Middle frontal gyrus (tissue), 1 donor: ENCODE results near the gene TFRC.
"Not testable (repeated sequence)": the region's sequence is repeated elsewhere in the genome, so short reads cannot be mapped to it uniquely, and the experiment has no call there.

ENCODE experiments used
- DNase-seq: peaks from one replicate; pipeline ENCODE4 v3.0.0-alpha.2; 2015; ENCODE audit warnings: low spot score; ENCODE audit errors: extremely low spot score

The TFRC gene

DNA sequence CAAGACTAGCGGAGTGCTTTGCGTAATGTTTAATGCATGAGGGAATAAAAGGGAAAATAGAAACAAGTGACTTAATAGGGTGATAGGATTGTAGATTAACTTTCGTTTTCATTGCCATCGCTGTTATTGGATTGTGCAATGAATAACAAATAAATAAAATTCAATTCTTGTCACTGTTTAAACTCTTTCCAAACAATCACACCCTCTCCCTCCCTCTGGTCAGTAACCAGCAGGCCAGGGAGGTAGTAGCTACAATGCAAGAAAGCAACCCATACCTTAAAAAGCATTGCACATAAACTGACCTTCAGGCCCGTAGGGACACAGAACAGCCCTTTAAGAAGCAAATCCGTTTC, 705 bp upstream of the TFRC start:
- no peak for DNase-seq

DNA sequence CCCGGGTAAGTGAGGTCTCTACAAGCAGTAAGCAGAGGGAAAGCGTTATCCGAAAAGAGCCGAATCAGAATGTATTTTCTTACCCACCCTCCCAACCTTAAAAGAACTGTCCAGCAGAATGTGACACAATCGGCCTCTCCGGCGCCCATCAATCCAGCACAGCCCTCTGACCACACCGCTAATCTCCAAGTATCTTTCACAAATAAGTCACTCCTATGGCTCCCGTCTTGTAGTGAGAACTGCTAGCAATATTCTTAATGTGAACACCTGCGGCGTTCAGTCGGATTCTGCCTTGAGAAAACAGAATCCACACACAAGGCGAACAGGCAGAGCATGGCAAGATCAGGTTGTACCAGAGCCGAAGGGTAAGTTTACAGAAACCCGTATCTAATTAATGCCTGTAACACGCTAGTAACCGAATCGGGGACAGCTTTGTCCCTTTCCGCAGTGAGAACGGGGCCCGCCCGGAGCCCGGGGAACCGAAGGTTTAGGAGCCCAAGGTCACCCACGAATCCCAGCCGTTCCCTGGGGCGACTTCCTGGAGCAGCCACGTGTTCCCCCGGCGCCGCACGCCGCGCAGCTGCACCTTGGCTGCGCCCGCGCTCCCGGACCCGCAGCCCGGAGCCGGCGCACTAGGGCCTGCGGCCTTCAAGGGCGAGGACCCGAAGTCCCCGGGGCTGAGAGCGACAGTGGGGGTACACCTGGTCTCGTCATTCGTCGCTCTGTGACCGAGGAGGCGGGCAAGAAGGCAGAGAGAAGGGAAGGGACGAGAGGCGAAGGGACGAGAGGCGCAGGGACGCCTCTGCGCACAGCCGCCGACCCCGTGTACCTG, 672 bp downstream of the TFRC start:
- peak; percentile 56 for DNase-seq

DNA sequence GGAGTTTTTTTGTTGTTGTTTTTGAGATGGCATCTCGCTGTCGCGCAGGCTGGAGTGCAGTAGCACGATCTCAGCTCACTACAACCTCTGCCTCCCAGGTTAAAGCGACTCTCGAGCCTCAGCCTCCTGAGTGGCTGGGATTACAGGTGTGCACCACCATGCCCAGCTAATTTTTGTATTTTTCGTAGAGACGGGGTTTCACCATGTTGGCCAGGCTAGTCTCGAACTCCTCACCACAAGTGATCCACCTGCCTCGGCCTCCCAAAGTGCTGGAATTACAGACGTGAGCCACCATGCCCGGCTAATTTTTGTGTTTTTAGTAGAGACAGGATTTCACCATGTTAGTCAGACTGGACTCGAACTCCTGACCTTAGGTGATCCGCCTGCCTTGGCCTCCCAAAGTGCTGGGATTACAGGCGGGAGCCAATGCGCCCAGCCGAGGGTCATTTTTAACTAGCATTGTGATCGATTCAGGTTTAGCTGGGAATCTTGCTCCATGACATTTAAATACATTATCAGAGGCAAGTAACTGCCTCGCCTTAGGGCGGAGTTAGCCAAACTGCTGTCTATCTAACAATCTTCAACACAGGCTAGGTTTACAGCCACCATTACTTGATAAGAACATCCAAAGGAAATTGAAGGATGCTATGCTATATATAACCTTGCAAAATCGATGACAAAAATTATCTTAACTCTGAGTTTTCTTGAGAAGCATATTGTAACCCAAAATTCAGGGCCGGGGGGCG, 1.6 kb downstream of the TFRC start:
- not testable (repeated sequence) for DNase-seq

DNA sequence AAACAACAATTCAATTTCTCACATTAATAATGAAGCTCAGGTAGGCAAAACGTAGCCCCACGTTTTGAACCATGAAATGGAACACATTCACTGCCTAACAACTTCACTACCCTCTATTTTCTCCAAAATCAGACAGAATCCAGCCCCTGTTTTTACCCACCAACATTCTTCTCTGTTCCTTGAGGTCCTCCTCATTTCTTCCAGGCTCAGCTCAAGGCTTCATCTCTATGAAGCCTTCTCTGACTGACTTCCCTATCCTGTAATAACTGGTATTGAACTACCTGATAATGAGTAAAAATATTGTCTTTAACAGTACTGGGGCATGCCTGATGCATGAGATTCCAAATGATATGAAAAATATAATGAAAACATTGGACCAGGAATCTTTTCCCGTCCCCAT, 2.2 kb downstream of the TFRC start:
- no peak for DNase-seq

DNA sequence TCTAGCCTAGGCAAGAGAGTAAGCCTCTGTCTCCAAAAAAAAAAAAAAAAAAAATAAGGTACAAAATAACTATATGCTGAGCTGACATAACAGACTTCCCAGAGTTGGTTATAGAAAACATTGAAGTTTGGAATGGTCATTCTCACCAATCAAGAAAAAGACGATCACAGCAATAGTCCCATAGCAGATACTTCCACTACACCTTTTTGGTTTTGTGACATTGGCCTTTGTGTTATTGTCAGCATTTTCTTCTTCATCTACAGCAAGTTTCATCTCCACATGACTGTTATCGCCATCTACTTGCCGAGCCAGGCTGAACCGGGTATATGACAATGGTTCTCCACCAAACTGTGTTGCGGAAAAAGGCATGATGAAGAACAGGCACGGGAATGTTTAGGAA, 6.9 kb downstream of the TFRC start:
- no peak for DNase-seq

DNA sequence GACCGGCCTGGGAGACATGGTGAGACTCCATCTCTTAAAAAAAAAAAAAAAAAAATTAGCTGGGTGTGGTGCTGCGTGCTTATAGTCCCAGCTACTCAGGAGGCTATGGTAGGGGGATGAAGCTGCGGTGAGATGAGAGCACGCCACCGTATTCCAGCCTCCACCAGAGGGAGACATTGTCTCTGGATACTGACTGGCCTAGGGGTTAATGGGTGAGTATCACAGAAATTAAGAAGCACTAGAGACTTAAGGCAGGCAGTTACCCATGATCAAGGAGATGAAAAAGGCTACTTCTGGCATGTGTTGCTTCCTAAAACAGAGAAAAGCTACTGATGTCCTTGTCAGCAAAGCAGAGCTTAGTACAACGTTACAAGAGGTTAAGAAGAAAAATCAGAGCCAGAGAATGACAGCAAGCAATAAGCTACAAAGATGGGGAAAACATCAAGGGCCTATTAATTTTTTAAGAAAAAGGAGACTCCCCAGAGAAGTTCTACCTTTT, 8.6 kb downstream of the TFRC start:
- DNase-seq, result peak; percentile 13

DNA sequence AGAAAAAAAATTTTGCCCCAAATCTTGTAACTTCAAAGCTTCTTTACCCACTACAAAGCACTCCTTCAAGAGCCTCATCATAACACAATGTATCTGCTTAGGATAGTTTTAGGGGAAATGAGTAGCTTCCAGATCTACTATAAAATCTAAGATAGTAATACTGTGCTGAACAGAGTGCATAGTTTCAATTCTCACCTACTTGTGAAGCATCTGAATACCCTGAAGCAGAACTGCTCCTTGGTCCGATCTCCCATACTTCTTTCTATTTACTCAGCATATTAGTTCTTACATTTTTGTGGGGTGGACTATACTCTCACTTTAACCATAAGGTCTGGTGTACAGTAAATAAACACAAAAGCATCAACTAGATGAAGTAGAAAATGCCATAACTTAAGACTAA, 9.6 kb downstream of the TFRC start:
- no peak for DNase-seq

DNA sequence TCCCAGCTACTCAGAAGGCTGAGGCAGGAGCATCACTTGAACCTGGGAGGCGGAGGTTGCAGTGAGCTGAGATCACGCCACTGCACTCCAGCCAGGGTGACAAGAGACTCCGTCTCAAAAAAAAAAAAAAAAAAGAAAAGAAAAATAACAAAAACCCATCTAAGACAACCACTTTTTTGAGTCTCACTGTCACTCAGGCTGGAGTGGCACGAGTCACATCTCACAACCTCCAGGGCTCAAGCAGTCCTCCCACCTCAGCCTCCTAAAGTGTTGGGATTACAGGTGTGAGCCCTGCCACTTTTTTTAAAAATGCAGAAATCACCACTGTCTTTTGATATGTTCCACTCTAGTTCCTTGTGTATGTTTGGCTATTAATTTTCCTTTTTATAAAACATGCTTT, 13.1 kb downstream of the TFRC start:
- DNase-seq, result not testable (repeated sequence)

DNA sequence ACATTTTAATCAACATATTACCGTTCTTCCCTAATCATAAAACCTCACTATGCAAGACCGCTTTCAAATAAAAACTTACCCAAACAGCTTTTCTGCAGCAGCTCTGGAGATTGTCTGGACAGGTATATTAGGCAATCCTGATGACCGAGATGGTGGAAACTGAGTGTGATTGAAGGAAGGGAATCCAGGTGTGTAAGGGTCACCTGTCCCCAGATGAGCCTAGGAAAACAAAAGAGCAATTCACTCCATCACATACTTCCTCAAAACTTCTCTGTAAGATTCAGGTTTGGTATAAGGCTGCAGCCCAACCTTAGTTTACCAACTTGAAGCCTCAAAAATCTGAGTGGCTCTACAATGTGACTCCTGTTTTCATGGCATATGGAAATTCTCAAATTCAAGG, 14.5 kb downstream of the TFRC start:
- DNase-seq, result no peak

DNA sequence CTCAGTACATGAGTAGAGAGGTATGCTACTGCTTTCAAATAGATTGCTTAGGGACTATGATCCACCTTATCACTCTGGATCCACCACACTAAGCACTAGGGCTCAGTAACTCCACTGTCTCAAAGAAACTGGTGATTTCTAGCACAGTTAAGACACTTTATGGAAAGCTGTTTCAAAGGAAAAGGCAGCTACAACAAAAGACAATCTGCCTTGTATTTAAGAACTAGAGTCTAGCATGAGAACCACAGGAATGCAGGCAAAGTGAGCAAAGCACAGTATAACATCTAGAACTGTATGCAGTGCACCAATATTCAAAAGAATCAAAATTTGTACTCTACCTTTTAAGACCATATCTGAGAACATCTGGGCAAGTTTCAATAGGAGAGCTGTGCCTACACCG, 17.9 kb downstream of the TFRC start:
- no peak for DNase-seq

DNA sequence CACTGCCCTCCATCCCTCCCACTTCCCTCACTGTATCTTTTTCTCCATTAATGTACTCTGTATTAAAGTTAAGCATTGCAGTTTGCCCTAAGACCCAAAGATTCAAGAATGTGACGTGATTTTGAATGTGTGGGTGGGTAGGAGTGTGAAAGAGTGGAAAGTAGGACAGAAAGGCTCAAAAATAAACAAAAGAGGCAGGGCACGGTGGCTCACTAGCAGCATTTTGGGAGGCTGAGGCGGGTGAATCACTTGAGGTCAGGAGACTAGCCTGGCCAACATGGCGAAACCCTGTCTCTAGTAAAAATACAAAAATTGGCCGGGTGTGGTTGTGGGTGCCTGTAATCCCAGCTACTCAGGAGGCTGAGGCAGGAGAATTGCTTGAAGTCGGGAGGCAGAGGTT, 18.4 kb downstream of the TFRC start:
- no peak for DNase-seq

DNA sequence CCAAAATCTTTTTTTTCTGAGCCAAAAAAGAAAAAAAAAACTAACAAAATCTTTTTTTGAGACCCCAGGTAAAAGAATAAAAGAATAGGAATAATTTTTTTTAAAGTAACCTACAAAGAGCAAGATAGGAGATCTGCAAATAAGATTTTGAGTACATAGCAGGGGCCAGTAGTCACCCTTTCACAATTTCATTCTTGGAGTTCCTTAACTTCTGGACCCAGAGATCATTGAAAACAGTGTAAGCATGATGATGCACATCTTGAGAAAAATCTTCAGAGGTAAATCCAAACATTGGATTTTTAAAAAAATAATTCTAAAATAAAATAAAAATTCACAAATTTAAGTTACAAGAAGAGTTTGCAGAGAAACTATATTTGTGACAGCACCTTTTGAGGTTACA, 18.8 kb downstream of the TFRC start:
- DNase-seq, result no peak

DNA sequence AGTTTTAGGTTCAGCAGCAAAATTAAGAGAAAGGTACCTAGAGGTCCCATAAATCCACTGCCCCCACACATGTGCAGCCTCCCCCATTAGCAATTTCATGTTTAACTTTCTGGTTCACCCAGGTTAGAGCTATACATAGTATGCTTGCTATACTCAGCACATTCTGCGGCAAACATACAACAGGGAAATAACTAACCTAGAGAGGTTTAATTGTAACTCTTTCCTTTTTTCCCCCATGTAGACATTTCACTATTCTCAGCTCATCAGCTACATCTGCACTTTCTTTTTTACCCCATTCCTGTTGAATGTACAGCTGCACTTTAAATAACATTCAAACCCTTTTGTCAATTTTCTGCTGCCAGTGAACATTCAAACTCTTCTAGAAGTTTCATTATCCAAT, 21.1 kb downstream of the TFRC start:
- no peak for DNase-seq

DNA sequence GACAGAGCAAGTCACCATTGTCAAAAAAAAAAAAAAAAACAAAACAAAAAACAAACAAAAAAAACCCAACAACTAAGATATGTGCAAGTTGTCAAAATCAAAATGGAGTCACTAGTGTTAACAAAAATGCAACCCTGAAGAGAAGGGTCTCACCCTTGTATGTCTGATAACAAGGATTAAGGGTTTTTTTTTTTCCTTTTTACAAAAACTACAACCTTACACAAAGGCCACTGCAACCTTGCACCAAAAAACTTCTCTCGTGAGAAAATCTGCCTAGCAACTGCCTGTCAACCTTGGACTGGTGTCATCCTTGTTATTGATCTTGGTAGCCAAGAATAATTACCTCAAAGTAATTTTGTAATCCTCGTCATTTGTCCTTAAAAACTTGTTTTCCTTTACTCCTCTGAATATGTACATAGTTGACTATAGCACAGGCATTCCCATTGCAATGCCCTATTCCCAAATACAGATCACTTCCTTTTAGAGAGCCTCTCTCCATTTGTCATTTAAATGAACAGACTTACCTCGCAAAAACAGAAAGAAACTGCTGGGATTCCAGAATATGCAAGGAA, 24.0 kb downstream of the TFRC start:
- DNase-seq, result no peak

DNA sequence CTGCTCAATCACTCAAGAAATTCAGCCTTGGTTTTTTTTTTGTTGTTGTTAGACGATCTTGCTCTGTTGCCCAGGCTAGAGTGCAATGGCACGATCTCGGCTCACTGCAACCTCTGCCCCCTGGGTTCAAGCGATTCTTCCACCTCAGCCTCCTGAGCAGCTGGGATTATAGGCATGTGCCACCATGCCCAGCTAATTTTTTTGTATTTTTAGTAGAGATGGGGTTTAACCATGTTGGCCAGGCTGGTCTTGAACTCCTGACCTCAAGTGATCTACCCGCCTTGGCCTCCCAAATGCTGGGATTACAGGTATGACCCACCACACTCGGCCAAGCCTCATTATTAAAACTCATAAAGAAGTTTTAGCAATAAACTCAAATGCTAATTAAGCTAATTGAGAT, 25.5 kb downstream of the TFRC start:
- DNase-seq, result not testable (repeated sequence)

DNA sequence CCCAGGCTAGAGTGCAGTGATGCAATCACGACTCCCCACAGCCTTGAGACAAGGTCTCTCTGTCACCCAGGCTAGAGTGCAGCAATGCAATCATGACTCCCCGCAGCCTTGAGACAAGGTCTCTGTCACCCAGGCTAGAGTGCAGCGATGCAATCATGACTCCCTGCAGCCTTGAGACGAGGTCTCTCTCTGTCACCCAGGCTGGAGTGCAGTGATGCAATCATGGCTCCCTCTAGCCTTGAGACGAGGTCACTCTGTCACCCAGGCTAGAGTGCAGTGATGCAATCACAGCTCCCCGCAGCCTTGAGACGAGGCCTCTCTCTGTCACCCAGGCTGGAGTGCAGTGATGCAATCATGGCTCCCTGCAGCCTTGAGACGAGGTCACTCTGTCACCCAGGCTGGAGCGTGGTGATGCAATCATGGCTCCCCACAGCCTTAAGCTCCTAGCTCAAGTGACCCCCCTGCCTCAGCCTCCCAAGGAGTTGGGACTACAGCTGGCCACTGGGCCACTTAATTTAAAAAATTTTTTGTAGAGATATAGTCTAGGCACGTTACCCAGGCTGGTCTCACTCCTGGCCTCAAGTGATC, 26.1 kb downstream of the TFRC start:
- no peak for DNase-seq

DNA sequence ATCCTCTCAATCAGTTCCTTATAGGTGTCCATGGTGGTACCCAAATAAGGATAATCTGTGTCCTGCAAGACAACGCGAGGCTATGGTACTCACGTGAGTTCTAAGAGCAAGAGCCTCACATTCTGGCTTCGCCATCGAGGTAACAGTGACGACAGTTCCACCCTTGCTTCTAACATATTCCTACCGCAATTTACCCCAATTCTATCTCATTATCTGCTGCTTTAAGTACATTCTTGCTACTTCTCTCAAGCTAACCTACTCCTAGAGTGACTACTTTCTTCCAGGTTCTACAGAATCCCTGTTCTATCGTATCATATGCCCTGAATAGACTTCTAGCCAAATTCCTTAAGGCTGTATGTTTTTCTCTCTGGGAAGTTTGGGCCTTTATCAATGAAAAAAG, 26.6 kb downstream of the TFRC start:
- DNase-seq, result no peak

DNA sequence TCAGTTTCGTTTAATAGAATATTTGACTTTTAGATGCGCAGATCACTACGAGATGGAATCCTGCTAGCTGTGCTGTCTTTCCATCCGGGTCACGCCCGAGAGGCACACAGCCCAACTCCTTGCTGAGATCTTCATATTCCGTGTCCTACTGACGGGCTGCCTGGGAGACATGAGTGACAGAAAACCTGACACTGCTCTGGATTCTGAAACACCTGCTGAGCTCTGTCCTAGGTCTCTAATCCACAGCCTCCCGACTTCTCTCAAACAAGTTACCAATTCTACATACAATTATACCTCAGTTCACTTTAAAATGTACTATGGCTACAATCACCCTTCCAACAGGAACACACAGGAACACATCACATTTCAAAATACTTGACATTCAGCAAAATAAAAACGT, 27.2 kb downstream of the TFRC start:
- no peak for DNase-seq

DNA sequence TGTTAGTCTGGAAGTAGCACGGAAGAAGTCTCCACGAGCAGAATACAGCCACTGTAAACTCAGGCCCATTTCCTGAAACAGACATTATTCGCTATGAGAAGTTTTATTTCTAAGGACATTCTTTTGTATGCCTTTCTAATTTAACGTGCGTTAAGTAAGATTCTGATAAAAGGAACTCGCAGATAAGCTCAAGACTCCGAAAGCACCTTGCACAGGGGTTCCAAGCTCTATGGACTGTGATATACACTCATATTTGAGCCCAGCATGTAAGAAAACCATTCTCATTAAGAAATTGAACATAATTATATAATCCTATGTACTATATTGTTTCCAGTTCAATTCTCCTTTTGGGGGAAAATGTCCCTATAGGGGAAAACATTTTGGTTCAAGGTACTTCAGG, 28.4 kb downstream of the TFRC start:
- no peak for DNase-seq

DNA sequence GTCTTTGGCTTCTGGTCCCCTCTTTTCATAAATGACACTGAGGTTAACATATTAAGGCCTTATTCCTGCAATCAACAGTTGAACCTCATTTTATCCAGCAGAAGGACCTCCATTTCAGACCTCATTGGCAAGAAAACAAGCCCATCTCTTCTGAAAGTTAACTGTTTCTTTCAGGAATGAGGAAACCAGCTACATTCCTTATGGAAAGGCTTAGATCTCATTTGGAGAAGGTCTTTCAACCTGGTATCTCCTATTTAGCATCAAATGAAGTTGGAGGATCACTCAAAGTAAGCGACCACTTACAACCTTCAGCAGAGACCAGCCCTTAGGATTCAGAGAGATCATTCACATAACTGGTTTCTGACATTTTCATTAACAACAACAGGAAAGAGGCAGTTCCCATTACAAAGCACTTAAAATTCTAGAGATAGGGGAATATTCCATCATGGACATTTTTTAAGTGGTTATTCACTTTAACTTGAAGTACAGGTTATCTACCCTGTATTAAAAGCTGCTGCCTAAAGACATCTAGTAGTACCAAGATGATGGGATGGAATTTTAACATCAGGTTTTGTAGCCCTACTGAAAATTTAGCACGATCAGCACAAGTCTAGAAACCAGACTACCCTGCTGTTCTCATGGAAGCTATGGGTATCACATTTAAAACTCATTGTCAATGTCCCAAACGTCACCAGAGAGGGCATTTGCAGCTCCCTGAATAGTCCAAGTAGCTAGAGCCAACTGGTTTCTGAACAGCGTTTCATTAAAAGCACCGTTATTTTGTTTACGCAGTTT, 30.4 kb downstream of the TFRC start:
- DNase-seq, result no peak

DNA sequence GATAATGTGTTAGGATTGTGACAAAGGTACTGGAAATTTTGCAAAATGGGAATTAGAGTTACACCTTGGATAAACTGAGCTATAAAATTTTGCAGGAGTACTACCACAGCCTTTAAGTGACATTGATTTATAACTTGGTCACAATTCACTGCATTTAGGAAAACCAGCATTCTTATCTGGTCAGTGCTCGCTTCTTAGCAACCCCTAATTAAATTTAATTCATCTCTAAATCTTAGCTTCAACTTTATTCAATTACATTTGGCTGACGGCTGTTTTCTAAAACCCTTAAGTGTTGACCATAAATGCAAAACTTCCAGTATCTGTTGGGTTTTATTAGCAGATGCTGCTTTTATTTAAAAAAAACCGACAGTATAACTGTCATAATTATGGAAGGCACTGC, 31.3 kb downstream of the TFRC start:
- DNase-seq, result no peak
